LNCAP (cell line): Measurements from ENCODE around the gene GNL3L.

Source experiments
- TF ChIP-seq, protein P1 (sequence below): fragments of 450-650 bp; IDR thresholded peaks from 2 replicates; pipeline ENCODE4 v1.5.1; 2017; ENCODE audit warnings: mild to moderate bottlenecking

Gene GNL3L

DNA sequence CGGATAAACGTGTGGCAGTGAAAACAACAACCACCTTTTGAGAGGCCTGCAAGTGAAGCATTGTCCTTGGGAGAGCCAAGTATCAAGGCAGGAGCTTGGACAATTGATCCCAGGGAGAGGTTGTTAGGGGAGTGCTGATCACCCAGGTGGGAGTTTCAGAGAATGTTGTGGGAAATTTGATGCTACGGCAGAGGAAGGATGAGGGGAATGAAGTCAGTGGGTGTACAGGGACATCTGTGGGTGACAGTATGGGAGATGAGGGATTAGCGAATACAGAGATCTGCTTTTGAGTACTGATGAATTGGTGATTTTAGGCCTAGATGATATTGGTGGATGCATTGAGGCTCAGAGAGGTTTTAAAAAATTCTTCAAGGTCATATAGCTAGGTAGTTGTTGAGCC lies 4.3 kb downstream of the GNL3L start:
- TF ChIP-seq, protein P1, sequence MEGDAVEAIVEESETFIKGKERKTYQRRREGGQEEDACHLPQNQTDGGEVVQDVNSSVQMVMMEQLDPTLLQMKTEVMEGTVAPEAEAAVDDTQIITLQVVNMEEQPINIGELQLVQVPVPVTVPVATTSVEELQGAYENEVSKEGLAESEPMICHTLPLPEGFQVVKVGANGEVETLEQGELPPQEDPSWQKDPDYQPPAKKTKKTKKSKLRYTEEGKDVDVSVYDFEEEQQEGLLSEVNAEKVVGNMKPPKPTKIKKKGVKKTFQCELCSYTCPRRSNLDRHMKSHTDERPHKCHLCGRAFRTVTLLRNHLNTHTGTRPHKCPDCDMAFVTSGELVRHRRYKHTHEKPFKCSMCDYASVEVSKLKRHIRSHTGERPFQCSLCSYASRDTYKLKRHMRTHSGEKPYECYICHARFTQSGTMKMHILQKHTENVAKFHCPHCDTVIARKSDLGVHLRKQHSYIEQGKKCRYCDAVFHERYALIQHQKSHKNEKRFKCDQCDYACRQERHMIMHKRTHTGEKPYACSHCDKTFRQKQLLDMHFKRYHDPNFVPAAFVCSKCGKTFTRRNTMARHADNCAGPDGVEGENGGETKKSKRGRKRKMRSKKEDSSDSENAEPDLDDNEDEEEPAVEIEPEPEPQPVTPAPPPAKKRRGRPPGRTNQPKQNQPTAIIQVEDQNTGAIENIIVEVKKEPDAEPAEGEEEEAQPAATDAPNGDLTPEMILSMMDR, result no peak

GRCh38 chrX:54540289-54540688 lies 10.3 kb downstream of the GNL3L start:
- TF ChIP-seq, protein P1, result no peak

GRCh38 chrX:54550821-54551220 lies 20.8 kb downstream of the GNL3L start:
- TF ChIP-seq, protein P1, result no peak

- TF ChIP-seq, protein P1, result no peak
Observed at GRCh38 chrX:54551801-54552200, 21.8 kb downstream of the GNL3L start.

GRCh38 chrX:54560411-54560810 lies 30.4 kb downstream of the GNL3L start:
- TF ChIP-seq, protein P1, result no peak

- TF ChIP-seq, protein P1, result no peak
Observed at GRCh38 chrX:54561622-54562021, 31.6 kb downstream of the GNL3L start.

DNA sequence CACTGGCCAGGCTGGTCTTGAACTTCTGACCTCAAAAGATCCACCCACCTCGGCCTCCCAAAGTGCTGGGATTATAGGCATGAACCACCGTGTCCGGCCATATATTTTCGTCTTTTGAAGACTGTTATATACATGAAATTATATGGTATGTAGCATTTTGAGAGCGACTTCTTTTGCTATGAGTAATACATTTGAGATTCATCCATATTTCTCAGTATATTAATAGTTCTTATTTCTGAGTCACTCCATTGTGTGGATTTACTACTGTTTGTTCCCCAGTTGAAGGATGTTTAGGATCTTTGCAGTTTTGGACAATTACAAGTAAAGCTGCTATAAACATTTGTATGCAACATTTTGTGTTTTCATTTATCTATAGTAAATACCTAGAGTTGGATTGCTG lies 34.9 kb downstream of the GNL3L start:
- TF ChIP-seq, protein P1, result no peak

- TF ChIP-seq, protein P1, result no peak
Observed at GRCh38 chrX:54570332-54570731, 40.3 kb downstream of the GNL3L start.
